SKM-1 (cell line): ENCODE data around the gene RASGEF1C.

Source experiments
- DNase-seq: peaks from one replicate; lab custom pipeline; 2025; ENCODE audit not compliant: unreplicated experiment; lab: John Stamatoyannopoulos, UW

Gene RASGEF1C

DNA sequence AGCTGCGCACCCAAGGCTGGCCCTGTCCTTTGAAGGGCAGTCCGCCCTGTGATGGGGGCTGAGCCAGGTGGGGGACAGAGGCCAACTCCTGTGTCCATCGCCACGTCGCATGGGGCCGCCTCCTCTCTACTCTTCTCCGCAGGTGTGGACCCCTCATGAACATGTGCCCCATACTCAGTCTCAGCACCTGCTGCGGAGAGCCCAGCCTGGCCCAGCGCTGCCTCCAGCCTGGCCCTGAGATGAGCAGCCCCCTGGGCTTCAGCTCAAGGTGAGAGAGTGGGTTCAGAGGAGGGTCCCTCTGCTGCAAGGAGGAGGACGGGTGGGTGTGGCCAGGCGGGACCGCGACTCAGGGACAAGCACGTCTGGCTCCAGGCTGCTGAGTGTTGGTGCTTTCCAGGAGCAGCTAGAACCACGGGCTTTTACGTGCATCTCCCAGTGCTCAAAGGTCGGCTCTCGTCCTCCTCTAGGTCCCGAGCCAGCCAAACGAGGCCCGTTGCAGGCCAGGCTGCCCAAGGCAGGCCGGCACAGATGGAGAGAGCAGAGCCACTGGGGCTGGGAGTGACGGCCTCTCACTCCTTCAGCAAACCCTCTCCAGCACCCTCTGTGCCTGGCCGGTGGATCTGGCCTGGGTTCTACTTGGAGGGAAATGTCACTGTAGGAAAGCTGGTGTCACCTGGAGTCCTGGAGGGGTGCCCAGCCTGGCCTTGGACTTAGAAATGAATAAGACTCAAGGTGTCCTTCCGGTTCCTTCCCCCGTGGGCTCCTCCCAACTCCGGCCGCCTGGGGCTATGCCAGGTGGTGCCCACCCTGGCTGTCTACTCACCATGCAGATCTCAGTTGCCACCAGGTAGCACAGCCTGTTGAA lies 88.5 kb downstream of the RASGEF1C start:
- DNase-seq: no peak

DNA sequence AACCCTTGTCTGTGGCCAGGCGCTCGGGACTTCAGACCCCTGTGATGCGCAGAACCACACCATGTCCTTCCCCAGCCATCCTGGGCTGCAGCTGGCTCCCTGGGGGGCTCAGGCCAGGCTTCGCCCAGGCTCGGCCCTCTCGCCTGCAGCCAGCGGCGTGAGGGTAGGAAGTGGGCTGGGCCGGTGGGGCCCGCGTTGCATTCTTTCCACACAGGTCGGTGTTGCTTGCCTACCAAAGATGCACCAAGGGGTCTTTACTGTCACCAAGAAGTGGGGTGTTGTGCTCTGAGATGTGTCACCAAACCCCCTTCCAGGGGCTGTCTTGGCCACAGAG lies 89.1 kb downstream of the RASGEF1C start:
- no peak for DNase-seq

DNA sequence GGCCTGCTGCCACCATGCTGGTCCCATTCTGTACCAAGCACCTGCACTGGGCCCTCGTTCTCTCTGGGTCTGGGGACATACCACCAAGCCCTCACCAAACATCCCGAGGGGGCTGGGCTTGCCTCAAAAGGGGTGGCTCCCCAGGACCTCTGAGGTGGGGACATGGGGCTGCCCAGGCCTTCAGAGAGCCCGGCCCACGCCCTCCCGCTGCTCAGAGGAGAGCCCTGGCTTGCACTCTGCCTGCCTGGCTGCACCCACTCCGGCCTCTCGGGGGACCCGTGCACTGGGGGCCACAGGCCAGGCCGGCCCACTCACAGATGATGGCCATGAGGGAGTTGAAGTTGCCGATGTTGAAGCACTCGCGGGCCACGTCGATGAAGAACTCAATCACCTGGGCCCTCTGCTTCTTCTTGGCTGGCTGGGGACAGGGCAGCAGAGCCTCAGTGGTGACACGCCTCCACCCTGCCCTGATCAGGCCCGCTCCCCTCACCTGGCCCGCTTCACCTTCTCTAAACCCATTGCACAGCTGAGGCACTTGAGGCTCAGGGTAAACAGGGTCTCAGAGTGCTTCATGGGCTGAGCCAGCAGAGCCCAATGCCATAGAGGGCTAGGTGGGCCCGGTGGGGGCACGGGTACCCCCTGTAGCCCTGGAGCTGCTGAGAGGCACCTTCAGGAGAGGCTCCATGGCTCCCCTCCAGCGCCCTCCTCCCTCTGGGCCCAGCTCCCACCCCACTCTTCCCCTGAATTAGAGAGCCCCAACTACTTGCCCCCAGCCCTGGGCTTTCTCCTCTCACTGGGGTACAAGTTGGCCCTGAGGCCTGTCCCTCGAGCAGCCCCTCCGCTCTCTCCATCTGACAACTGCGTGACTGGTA lies 89.7 kb downstream of the RASGEF1C start:
- no peak for DNase-seq

DNA sequence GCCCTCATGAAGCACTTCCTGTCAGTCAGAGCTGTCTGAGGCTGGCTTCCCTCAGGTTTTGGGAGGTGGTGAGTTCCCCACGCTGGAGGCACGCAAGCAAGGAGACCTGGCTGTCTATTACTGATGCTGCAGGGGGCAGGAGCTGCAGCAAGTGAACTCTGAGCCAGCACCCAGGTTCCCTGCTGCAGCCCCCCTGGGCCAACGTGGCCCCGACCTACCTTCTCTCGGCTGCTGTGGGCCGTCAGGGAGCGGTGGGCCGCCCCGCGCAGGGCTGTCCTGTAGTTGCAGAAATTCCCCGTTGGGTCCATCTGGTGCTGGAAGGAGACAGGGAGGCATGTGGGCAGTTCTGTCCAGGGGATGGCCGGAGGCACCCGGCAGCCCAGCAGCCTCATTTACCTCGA lies 90.6 kb downstream of the RASGEF1C start:
- DNase-seq: no peak

DNA sequence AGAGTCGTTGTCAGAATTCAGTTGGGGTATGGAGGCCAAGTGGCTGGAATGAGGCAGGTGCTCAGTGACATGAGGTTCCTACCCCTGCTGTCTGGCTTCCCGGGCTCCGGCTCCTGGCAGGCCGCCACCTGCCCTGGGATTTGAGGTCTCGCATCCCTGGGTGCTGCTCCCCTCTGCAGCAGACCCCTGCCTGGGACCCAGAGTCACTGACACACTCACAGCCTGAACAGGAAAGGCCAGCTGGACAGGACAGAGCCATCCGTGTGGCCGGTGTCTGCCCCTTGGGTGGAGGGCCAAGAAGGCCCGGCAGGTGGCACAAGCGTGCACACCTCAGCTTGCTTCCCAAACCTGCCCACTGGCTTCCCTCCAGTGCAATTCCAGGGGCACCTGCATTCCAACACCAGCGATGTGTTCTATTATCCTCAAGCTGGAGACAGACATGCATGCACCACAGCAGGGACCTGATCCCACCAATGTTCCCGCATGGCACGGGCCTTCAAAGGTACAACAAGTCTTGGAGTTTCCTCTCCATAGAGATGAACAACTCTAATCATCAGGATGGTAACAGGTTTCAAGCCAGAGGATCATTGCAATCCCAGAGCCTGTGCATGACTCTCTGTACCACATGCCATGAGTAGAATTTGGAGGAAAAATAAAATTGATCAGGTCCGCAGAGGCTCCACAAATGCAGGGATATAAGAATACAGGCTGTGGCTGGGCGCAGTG lies 91.8 kb downstream of the RASGEF1C start:
- DNase-seq: no peak

DNA sequence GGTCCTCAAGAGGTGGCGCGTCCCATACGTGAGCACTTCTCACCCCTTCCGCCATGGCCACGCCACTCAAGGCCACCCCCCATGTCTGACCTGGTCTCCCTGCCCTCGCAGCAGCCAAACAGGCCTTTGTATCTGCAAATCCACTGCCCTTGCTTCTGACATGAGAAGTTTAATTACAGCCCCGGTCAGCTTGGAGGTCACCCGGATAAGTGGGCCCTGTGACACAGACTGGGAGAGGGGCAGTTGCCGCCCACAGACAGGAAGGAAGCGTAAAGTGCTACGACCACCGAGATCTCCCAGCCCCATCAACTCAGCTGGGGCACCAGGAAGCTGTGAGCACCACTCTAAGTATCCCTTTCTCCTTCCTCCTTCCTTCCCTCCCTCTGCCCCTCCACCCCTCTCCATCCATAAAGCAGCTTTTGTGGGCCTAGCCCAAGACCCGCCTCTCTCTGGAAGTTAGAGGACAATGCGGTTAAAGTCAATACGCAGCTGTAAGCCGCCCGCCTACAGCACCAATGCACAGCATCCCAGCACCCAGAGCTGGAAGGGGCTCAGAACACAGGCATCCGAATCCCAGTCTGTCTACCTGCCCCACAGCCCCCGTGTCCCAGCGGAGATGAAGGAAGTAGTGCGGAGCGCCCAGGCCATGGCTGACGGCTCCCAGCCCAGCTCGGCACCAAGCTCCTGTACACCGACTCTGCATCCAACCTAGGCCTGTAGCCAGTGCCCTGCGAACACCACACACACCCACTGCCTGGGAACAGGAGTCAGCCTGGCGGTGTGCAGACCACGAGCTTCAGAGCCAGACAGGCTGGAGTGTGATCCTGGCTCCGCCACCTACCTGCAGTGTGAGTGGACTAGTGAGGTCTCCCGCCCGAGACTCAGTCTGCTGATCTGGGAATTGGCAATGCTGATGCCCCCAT lies 92.7 kb downstream of the RASGEF1C start:
- no peak for DNase-seq

DNA sequence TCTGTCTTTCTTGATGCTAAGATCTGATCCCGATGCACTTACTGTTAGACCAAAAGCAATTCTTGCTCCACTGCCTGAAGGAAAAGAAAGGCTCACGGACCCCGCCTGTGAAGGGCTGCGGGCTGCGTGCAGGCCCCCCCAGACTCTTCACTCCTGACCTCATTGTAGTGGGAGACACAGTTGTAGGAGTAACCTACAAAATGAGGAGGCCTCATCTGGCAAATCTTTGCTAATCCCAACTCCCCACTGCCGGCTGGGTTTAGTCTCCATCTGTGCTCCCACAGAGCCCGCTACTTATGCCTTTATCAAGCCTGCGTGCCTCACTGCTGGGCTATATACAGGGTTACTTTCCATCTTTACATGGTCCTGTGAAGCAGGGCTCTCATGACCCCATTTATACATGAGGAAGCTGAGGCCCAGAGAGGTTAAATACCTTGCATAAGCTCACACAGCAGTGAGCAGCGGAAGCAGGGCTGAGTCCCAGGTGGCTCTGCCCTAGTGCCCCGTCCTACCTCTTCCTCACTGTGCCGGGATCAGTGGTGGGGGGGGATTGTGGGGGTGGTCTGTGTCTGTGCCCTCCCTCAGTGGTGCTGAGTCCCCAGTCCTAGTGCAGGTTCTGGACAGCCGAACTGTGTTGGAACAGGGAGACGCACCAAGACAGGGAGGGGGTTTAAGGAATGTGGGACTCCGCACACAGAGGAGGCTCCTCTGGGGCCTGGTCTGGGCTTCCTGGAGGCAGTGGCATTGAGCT lies 93.5 kb downstream of the RASGEF1C start:
- DNase-seq: no peak

DNA sequence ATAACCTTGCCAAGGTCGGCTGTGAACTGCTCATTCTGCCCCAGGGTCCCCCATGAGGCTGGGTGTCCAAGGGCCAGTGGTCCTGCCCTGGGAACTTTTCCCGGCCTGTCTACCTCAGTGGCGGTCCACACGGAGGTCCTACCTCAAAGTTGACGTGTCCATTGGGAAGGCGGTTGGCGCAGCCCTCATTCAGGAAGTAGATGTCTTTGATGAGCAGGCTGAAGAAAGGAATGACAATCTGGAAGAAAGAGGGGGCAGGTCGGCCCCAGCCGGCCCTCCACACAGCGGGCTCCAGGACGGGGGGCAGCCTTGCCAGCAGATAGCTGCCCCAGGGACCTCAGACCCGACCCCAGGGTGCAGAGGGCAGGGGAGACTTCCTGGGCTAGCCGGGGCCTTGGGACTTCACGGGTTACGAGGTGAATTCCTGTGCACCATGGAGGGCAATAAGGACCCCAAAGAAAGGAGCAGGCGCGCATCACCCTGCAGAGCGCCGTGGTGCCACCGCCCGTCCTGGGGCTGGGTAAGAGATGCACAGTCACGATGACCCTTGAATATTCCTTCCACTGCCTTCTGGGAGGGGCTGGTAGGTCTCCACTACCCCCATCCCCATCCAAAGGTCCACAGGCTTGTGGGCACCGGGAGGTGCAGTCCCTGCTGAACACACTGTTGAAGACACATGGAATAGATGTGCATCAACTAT lies 94.6 kb downstream of the RASGEF1C start:
- no peak for DNase-seq

DNA sequence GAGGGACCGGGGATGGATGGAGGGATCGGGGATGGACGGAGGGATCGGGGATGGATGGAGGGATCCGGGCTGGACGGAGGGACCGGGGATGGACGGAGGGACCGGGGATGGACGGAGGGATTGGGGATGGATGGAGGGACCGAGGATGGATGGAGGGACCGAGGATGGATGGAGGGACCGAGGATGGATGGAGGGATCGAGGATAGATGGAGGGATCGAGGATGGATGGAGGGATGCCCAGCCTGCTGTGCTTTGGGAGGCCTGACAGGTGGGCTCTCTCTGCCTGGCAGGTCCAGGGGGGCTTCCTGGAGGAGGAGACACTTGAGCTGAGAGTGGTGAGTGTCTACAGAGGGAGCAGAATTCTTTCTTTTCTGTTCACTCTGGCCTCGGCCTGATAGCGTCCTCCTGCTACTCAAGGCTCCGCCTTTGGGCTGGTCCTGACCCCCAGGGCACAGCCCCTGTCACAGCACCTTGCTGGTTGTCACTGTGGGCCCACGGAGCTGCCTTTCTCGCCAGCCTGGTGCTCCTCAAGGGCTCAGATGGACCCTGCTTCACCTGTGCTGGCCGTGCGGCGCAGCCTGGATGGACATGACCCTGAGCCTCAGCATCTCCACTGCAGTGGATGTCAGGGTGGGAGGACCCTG lies 95.2 kb downstream of the RASGEF1C start:
- no peak for DNase-seq

DNA sequence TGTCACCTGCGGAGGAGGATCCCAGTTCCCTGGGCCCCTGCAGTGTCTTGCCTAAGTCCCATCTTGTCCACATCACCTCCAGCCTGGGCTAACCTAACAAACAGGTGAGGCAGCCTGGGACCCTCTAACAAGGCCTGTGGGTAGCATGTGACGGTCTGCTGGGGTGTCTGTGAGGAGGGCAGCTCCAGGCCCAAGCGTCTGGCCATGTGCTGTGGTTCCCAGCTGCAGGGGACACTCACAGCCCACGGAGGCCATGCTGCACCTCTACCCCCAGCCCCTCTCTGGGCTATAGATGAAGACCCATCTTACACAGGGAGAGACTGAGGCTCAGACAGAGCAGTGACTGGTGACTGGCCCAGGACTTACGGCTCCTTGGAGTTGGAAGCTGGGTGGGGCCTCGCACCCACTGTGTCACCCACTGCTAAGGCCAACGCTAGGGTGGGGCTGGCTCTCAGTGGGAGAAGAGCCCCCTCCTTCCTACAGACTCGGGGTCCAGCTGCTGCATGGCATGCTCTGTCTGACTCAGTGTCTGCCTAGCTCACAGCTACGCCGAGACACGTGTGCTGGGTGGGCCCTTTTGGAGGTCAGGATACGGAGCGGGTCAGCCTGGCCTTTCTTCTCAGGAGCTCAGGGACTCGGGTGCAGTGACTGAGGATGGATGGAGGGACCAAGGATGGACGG lies 96.7 kb downstream of the RASGEF1C start:
- no peak for DNase-seq

DNA sequence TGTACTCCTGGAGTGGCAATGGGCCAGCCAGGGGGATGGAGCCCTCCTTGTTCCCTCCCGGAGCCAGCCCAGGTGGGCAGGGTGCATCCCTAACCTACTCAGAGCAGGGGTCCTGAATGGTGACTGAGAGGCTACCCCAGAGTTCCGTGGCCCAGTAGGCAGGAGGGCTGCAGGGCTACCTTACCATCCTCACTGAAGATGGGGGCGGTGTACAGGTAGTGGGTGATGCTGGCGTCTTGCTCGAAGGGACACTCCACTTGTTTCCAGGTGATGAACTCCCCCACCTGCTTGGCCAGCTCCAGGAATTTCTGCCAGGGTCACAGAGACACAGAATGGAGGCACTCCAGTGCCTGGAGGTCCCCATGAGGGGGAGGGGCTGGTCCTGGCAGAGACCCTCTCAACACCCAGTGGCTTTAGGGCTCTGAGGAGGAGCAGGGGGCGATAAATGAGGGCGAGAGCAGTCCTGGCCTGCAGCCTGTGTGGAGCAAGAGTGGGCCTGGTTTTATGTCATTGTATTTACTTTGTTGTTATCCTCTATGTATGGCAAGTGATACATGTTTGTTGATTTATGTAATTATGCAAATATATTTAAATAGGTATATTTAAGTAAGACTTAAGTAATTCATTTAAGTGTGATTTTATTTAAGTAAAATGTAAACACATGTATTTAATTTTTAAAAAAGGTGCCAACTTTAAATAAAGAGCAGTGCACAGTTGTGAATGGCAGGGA lies 97.6 kb downstream of the RASGEF1C start:
- DNase-seq: no peak

DNA sequence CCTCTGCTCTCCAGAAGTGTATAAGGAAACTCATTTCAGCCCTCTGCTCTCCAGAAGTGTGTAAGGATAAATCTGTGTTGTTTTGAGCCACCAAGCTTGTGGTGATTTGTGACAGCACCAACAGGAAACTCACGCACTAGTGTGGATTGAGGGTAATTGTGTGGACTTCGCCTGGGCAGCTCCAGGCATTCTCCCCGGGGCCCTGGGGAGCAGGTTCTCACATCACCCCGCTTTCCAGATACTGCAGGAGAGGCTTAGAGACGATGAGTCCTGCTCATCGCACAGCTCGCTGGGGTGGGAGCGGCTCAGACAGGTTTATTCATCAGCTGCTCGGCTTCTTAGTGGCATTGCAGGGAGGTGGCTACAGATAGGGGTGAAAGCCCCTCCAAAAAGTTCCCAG lies 99.1 kb downstream of the RASGEF1C start:
- DNase-seq: no peak

DNA sequence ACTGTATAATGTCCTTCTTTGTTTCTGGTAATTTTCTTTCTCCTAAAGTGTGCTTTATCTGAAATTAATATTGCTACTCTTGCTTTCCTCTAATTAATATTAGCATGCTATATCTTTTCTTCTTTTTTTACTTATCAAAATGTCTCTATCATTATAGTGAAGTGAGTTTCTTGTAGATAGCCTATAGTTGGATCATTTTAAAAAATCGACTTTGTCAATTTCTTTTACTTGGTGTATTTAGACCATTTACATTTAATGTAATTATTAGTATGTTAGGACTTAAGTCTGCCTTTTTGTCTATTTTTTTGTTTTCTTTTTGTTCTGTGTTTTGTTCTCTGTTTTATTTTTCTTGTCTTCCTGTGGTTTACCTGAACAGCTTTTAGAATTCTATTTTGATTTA lies 102.0 kb downstream of the RASGEF1C start:
- DNase-seq: no peak

DNA sequence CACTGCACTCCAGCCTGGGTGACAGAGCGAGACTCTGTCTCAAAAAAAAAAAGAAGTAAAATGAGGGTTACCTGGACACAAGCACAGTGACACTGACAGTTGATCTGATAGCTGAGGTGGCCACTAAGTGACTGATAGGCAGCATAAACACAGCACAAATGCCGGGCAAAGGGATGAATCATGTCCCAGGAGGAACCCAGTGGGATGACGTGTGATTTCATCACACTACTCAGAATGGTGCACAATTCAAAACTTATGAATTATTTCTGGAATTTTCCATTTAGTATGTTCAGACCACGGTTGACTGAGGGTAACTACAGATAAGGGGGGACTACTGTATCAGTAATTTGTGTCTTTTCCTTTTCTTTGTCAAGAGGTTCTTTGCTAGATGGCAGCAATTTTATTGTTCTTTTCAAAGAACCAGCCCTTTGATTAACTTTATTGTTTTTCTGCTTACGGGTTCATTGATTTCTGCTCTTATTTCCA lies 103.1 kb downstream of the RASGEF1C start:
- DNase-seq: no peak

DNA sequence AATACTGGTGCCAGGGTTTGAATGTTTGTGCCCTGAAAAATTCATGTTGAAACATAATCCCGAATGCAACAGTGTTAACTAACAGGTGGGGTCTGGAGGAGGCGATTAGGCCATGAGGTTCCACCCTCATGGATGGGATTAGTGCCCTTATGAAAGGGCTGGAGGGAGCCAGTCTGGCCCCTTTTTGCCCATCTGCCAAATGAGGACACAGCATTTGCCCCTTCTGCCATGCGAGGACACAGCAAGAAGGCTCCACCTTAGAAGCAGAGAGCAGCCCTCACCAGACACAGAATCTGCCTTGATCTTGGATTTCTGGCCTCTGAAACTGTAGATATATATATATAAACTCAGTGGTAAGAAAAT lies 104.9 kb downstream of the RASGEF1C start:
- no peak for DNase-seq

DNA sequence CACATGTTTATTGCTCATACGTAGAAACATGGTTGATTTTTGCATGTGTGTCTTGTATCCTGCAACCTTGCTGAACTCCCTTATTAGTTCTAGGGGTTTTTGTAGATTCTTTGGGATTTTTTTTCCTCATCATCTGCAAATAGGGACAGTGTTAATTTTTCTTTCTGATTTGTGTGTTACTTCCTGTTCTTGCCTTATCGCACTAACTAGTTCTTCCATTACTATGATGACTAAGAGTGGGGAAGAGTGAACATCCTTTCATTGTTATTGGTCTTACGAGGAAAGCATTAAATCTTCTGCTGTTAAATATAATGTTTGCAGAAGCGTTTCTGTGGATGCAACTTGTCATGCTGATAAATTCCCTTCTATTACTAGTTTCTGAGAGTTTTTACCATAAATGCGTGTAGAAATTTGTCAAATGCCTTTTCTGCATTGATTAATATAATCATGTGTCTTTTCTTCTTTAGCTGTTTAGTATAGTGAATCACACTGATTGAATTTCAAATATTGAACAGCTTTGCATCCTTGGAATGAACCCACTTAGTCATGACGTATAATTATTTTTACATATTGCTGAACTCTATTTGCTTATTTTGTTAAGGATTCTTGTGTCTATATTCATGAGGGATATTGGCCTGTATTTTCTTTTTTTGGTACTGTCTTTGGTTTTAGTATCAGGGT lies 105.4 kb downstream of the RASGEF1C start:
- no peak for DNase-seq

DNA sequence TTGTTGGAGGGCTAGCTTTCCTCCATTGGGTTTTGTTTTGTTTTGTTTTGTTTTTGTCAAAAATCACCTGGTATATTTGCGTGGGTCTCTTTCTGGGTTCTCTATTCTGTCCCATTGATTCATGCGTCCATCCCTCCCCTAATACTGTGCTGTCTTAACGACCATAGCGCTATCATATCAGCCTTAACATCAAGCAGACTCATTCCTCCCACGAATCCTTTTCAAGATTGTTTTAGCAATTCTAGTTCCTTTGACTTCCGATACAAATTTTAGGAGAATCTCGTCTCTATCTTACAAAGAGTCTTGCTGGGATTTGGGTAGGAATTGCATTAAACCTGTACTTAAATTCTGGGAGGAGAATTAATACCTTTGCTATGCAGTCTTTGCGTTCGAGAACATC lies 106.4 kb downstream of the RASGEF1C start:
- DNase-seq: no peak
